Measurements from ENCODE around the gene HYI.
"Not testable (repeated sequence)": the region's sequence is repeated elsewhere in the genome, so short reads cannot be mapped to it uniquely, and the experiment has no call there.

Gene HYI, protein sequence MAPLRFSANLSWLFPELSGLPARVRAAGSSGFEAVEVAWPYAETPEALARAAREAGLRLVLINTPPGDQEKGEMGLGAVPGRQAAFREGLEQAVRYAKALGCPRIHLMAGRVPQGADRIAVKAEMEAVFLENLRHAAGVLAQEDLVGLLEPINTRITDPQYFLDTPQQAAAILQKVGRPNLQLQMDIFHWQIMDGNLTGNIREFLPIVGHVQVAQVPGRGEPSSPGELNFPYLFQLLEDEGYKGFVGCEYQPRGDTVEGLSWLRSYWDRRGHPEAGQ

DNA sequence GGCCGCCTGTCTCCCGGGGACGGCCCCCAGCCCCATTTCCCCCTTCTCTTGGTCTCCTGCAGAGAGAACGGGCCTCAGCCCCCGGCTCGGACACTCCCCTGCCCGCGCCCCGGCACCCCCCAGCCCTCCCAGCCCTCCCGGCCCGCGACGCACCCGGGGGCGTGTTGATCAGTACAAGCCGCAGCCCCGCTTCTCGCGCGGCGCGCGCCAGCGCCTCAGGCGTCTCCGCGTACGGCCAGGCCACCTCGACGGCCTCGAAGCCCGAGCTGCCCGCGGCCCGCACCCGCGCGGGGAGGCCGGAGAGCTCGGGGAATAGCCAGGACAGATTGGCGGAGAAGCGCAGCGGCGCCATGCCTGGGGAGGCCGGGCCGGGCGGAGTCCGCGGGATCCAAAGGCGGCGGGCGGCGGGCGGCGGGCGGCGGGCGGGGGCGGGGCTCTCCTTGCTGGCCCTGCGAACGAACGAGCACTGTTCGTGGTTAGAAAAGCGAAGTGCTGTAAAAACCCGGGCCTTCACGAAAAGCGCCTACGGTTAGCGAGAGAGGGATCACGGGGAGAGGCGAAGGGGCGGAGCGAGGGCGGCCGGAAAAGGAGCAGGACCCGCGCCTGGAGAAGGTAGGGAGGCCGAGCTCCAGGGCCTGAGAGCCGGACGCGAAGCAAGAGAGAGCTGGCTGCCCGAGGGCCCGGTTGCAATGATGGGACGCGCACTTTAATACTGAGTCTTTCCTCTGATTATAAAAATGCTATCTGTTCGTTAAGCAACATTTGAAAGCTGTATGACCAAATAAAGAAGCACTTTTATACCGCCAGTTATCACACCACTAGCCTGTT, at the start of gene HYI:
HYI (minus strand) TSS at position 490 of the 828 bp plus-strand sequence; CDS start at position 352, 138 bp downstream.
- H3K4me3 ChIP-seq (ENCODE audit: low read depth, low read length) = no peak within 1 kb of the TSS
- no peak for DNase-seq (ENCODE audit: low read depth)
- TF ChIP-seq, protein P1, sequence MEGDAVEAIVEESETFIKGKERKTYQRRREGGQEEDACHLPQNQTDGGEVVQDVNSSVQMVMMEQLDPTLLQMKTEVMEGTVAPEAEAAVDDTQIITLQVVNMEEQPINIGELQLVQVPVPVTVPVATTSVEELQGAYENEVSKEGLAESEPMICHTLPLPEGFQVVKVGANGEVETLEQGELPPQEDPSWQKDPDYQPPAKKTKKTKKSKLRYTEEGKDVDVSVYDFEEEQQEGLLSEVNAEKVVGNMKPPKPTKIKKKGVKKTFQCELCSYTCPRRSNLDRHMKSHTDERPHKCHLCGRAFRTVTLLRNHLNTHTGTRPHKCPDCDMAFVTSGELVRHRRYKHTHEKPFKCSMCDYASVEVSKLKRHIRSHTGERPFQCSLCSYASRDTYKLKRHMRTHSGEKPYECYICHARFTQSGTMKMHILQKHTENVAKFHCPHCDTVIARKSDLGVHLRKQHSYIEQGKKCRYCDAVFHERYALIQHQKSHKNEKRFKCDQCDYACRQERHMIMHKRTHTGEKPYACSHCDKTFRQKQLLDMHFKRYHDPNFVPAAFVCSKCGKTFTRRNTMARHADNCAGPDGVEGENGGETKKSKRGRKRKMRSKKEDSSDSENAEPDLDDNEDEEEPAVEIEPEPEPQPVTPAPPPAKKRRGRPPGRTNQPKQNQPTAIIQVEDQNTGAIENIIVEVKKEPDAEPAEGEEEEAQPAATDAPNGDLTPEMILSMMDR (IDR thresholded peaks at IDR 0.05; ENCODE audit: control insufficient read depth, extremely low read depth, insufficient read depth) = no peak

DNA sequence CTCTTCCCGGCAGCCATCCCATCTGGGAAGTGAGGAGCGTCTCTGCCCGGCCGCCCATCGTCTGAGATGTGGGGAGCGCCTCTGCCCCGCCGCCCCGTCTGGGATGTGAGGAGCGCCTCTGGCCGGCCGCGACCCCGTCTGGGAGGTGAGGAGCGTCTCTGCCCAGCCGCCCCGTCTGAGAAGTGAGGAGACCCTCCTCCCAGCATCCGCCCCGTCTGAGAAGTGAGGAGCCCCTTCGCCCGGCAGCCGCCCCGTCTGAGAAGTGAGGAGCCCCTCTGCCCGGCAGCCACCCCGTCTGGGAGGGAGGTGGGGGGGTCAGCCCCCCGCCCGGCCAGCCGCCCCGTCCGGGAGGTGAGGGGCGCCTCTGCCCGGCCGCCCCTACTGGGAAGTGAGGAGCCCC, 48.1 kb upstream of the HYI start:
- not testable (repeated sequence) for H3K4me3 ChIP-seq (ENCODE audit: low read depth, low read length); DNase-seq (ENCODE audit: low read depth)

DNA sequence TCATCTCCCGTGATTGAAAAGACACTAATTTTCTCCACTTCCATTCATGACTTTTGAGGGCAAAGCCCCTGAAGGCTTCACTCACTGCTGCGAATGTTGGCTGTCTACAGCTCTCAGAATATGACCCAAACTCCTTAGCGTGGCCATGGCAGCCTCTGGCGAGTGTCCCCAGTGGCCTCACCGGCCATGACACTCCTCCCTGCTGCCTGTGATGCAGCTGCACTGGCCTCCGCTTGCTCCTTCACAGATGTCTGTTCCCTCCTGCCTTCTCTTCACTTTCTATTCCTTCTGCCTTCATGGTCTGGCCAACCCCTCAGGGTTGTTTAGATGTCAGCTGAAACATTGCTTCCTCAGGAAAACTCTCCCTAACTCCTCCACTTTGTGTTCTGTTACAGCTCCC, 46.2 kb upstream of the HYI start:
- DNase-seq (ENCODE audit: low read depth) = no peak
- TF ChIP-seq, protein P1 (IDR thresholded peaks at IDR 0.05; ENCODE audit: control insufficient read depth, extremely low read depth, insufficient read depth) = no peak
- H3K4me3 ChIP-seq (ENCODE audit: low read depth, low read length) = no peak overlapping the region

DNA sequence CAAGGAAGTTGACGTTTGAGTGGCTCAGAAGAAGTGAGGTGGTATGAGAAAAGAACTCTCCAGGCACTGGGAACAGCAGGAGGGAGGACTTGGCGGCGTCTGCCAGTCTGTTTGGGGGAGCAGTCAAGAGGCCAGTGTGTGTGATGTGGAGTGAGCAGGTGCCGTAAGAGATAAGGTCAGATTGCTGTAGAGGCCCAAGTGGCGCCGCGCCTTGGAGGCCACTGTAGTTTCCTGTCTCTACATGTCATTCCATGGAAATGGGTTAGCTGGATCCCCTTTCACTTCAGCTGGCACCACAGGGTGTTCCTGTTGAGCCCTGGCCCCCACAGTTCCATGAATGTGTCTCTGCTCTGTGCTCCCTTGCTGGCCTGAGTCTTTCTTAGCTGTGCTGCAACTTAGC, 41.5 kb upstream of the HYI start:
- no peak for DNase-seq (ENCODE audit: low read depth)
- no peak overlapping the region for H3K4me3 ChIP-seq (ENCODE audit: low read depth, low read length)
- TF ChIP-seq, protein P1 (IDR thresholded peaks at IDR 0.05; ENCODE audit: control insufficient read depth, extremely low read depth, insufficient read depth) = no peak

DNA sequence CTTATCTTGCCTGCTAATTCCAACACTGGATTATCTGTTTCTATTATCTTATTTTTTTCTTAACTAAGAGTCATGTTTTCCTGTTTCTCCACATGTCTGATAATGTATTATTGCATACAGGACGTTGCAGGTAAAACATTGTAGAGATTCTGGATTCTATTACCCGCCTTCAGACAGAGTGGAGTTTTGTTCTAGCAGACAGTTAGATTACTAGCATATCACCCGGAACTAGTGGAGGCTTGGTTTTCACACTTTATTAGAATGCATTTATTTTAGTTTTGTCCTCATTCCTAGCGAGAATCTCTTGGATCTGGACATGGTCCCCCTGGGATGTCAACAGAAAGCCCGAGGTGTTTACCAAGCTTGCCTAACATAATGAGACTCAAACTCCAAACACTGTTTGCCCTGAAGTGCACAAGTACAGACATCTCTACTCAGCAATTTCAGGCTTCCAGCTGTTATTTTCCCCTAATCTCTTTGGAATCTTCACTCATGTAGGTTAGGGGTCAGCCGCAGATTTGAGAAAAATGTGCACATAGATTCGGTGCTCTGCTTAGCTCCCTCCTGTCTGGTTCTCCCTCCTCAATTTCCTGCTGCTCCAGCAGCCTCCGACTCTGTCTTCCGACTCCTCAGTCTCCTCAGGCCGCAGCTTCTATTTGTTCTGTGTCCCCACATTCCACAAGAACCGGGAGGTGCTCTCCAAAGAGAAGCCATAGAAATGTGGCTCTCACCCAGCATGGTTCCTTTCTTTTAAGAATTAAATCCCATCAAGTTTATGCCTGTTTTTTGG, 40.1 kb upstream of the HYI start:
- no peak for DNase-seq (ENCODE audit: low read depth)
- no peak overlapping the region for H3K4me3 ChIP-seq (ENCODE audit: low read depth, low read length)
- TF ChIP-seq, protein P1 (IDR thresholded peaks at IDR 0.05; ENCODE audit: control insufficient read depth, extremely low read depth, insufficient read depth) = no peak

DNA sequence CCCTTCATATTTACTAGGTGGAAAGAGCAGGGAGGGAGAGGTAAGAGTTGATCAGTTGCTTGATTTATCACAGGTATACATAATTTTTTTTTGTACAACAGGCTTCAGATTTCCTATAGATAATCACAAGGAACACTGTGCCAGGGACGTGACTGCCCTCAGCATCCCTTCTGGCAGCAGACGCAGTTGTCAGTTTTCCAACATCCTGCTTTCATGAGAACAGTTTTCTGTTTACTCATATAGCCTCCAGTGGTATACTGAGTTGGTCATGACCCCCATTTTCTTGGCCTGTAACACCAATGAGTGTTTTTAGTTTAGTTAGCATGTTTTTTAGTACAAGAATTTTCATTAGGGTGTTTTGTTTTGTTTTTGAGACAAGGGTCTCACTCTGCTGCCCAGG, 39.1 kb upstream of the HYI start:
- no peak overlapping the region for H3K4me3 ChIP-seq (ENCODE audit: low read depth, low read length)
- DNase-seq (ENCODE audit: low read depth) = peak; percentile 84
- TF ChIP-seq, protein P1 (IDR thresholded peaks at IDR 0.05; ENCODE audit: control insufficient read depth, extremely low read depth, insufficient read depth) = no peak

DNA sequence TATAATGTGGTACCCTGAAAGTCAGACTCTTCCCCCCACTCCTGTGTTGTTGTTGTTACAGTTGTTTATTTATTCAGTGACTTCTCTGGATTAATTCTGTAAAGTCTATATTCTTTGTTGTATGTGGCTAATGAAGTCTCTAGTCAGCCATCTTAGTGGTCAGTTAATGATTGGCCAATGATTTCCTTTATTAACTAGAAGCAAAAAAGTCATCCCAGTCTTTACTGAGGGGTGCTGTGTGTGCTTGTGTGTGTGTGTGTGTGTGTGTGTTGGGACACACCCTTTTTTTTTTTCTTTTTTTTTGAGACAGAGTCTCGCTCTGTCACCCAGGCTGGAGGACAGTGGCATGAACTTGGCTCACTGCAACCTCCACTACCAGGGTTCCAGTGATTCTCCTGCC, 37.3 kb upstream of the HYI start:
- H3K4me3 ChIP-seq (ENCODE audit: low read depth, low read length) = no peak overlapping the region
- TF ChIP-seq, protein P1 (IDR thresholded peaks at IDR 0.05; ENCODE audit: control insufficient read depth, extremely low read depth, insufficient read depth) = no peak
- no peak for DNase-seq (ENCODE audit: low read depth)

All from LNCaP clone FGC (cell line).